K562 (cell line): ENCODE data around the gene CAMK2G.

Experiments
- CTCF ChIP-seq, 3 experiments: IDR thresholded peaks in 2 of 3; conservative IDR thresholded peaks in 1 of 3; 2 replicates each; pipeline ENCODE4 v1.5.1; 2011 to 2012; ENCODE audit warnings: low read length in 3 of 3, mild to moderate bottlenecking in 3 of 3, control low read depth in 2 of 3, improper control_type of control experiment in 1 of 3, inconsistent platforms in 1 of 3, low read depth in 1 of 3, mixed read lengths in 1 of 3, moderate library complexity in 1 of 3; ENCODE audit not compliant: insufficient read depth in 2 of 3
- IRF2 ChIP-seq: sonication (generic); formaldehyde crosslinking; IDR thresholded peaks from 2 replicates; pipeline ENCODE4 v1.8.1; 2022; ENCODE audit warnings: mild to moderate bottlenecking, missing genetic modification reagents
- MAFK ChIP-seq: IDR thresholded peaks from 2 replicates; pipeline ENCODE4 v1.6.1; 2011; ENCODE audit warnings: low read length, improper control_type of control experiment
- NEUROD1 ChIP-seq: fragments of 150-350 bp; IDR thresholded peaks from 2 replicates; pipeline ENCODE4 v1.6.1; 2014; ENCODE audit warnings: borderline replicate concordance, low read length, low read depth; ENCODE audit not compliant: partially characterized antibody
- NR2C2 ChIP-seq, 2 experiments: fragments of 200-800 bp in 1 of 2; sonication (Bioruptor generic) in 1 of 2; sonication (generic) in 1 of 2; formaldehyde crosslinking in 1 of 2; IDR thresholded peaks; 2 replicates each; pipeline versions ENCODE4 v1.6.1 to v1.8.0; 2016 to 2022; ENCODE audit warnings: mild to moderate bottlenecking in 1 of 2, missing compliant biosample characterization in 1 of 2, missing genetic modification characterization in 1 of 2, missing genetic modification reagents in 1 of 2
- NRF1 ChIP-seq, 2 experiments: fragments of 450-650 bp; IDR thresholded peaks in 1 of 2; conservative IDR thresholded peaks in 1 of 2; 2 replicates each; pipeline ENCODE4 v1.6.1; 2014; ENCODE audit warnings: mild to moderate bottlenecking in 2 of 2
- POLR2A ChIP-seq: fragments of 450-650 bp; conservative IDR thresholded peaks from 2 replicates; pipeline ENCODE4 v1.6.1; 2016
- POLR2AphosphoS5 ChIP-seq: IDR thresholded peaks from 2 replicates; pipeline ENCODE4 v1.6.1; 2011; ENCODE audit warnings: mild to moderate bottlenecking, low read depth, low read length, moderate library complexity; ENCODE audit not compliant: control insufficient read depth, insufficient read depth
- SRF ChIP-seq, 2 experiments: fragments of 250-450, 450-650 bp in 1 of 2; sonication (Bioruptor Pico) in 1 of 2; sonication (generic) in 1 of 2; formaldehyde crosslinking; IDR thresholded peaks; 2 replicates each; pipeline versions ENCODE4 v1.5.0 to v1.5.1; 2020 to 2022; ENCODE audit warnings: mild to moderate bottlenecking in 1 of 2, missing genetic modification reagents in 1 of 2
- STAG1 ChIP-seq: sonication (generic); formaldehyde crosslinking; IDR thresholded peaks from 2 replicates; pipeline ENCODE4 v1.5.0; 2020; ENCODE audit warnings: missing genetic modification reagents, borderline replicate concordance

- no peak for TF ChIP-seq STAG1 (CRISPR knock-in tag)
- no peak for TF ChIP-seq POLR2AphosphoS5
- no peak for TF ChIP-seq MAFK
- no peak for TF ChIP-seq CTCF (IDR thresholded peaks at IDR 0.05 in 2 of 3, conservative IDR thresholded peaks at IDR 0.05 in 1 of 3; ENCODE audit: insufficient read depth in 2 of 3, low read depth in 1 of 3, low read length in 3 of 3)
- TF ChIP-seq POLR2A = no peak
- no peak for TF ChIP-seq IRF2 (CRISPR knock-in tag)
- no peak for TF ChIP-seq NR2C2 (CRISPR knock-in tag; IDR thresholded peaks at IDR 0.05)
- no peak for TF ChIP-seq NR2C2 (tag; IDR thresholded peaks at IDR 0.05)
- no peak for TF ChIP-seq NEUROD1
- no peak for TF ChIP-seq NRF1 (conservative IDR thresholded peaks at IDR 0.05 in 1 of 2, IDR thresholded peaks at IDR 0.05 in 1 of 2)
- no peak for TF ChIP-seq SRF (CRISPR knock-in tag; IDR thresholded peaks at IDR 0.05)
Observed at GRCh38 chr10:73871295-73872189, 2.8 kb downstream of the CAMK2G start.
